LoVo (cell line): ENCODE measurements around the gene KCNJ2.
A peak's percentile ranks its signal among the peaks of the same experiment; 100 is the strongest.

Source experiments
- DNase-seq: peaks from one replicate; pipeline ENCODE4 v3.0.0-alpha.2; 2016; ENCODE audit warnings: low spot score

Gene KCNJ2

DNA sequence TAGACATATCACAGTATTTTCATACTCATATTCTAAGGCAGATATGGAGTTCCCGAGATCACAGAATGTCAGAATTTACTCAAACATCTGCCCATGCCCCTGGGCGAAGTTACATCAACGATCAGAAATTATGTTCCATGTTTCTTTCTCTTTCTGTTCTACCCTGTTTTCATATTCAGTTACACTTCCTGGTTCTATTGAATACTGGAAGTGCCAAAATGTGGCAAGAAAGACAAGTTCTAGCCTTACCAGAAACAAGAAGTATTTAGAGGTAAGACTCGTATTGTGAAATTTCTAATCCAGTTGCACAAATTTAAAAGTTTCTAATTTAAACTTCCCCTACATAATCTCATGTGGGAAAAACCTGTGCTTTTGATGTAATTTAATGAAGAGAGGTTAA, 36.1 kb downstream of the KCNJ2 start:
- no peak for DNase-seq

DNA sequence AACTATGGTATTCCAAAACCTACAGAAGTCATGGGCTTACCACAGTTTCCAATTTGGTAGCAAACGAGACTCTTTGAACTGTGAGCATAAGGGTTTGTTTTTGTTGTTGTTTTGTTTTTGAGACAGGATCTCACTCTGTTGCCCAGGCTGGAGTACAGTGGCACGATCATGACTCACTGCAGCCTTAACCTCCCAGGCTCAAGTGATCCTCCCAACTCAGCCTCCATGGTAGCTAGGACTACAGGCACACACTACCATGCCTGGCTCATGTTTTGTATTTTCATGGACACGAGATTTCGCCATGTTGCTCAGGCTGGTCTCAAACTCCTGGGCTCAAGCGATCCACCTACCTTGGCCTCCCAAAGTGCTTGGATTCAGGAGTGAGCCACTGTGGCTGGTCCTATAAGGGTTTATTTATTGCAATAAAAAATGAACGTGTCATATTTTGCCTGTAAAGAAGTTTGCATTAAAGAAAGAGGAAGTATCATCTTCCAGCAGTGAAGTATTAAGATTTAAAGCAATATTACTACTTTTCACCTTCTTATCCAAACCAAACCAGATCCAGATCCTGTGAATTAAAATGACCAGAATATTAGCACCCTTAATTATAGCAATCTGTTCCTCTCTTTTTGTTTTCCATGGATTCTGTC, 37.2 kb downstream of the KCNJ2 start:
- DNase-seq = no peak

DNA sequence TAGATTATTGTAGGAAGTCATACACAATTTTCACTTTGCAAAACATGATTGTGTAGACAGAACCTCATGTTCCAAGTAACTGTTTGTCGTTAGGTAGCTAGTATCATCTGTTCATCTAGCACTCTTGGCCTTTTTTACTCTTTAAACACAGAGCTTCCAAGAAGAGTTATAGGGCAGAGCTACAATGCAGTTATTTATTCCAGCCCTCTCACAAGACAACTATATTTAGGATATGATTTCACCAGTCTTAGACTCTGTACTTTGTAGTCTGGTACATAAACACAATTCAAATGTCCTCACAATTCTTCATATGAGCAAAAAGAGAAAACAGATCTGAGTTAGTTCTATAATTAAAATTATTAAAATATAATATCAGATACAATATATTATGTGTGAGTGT, 37.9 kb downstream of the KCNJ2 start:
- no peak for DNase-seq

DNA sequence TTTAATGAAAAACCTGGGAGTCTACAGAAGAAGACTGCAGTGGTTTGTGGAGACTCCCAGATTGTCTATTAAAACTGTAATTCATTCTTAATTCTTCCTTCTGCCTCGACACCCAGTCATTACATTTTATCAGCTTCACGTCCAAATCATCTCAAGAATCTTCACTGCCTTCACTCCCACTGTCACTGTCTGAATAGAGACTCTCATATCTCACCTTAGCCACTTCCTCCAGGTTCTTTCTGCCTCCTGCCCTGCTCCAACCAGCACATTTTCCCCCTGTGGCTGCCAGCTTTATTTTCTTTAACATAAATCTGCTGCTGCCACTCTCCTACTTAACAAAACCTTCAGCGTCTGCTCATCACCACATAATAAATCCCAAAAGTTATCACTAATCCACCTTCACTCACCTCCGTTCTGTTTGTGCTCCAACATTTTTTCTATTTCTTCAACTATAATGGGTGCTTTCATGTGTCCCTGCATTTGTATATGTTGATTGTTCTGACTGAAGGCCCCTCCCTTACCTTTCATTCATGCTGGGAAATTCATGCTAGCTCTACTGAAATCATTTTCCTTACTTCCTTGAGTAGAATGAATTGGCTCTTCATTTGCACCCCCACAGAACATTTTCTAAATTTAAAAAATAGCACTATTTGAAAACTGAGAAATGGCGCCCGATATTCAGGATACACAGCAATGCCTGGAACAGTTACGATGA, 38.9 kb downstream of the KCNJ2 start:
- no peak for DNase-seq

DNA sequence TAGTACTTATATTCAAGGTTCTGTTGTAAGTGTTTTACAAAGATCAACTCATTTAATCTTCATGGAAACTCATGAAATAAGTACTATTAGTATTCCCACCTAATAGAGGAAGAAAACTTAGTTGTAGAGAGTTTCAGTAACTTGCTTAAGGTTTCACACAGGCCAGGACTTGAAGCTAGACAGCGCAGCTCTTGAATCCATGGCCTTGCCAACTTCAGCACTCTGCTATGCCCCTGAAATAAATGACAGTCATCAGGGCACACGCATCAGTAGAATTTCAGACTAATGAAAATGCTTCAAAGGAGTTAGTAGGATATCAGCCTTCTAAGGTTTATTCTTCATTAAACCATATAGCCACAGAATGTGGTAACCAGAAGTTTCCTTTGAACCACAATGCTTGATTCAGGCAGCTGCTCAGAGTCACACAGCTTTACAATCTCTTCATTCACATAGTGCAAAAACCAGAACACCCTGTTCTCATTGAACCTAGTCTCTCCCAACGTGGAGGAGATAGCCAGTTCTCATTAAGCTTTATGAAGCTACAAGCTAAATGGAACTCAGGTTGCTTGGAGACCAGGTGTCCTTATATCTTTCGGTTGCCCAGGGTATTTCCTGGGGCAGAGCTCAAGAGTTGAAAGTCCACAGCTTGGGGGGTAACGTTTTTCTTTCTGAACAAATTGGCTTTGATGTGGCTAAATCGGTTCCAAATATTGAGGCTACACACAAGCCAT, 39.7 kb downstream of the KCNJ2 start:
- peak; percentile 3 for DNase-seq

DNA sequence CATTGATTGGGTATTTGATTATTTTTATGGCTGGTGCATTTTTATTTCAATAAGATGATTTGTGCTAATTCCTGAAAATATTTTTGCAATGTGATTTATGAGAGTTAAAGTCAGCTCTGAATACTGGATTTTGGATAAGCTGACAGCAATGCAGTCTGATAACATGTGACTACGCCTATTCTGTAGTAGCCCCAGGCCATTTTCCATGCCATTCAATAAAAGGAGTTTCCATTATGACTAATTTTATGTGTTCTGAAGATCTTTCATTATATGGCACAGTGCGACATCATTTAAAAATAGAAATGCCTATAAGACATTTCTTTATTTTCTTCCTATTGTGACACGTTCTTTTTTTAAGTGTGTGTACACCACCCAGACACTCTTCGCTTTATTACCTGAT, 46.3 kb downstream of the KCNJ2 start:
- no peak for DNase-seq

DNA sequence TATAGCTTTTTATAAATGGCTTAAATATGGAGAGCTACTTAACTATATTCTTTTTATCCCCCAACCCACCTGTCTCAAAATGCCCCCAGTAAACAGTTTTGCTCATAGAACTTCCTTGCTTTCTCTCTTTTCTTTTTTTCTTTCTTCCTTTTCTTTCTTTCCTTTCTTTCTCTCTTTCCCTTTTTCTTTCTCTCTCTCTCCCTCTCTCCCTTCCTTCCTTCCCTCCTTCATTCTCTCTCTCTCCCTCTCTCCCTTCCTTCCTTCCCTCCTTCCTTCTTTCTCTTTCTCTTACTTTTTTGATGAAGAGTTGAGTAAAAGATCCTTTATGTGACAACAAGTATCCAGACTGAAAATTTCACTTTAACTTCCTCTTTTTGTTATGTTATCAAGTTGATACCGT, 48.2 kb downstream of the KCNJ2 start:
- no peak for DNase-seq

DNA sequence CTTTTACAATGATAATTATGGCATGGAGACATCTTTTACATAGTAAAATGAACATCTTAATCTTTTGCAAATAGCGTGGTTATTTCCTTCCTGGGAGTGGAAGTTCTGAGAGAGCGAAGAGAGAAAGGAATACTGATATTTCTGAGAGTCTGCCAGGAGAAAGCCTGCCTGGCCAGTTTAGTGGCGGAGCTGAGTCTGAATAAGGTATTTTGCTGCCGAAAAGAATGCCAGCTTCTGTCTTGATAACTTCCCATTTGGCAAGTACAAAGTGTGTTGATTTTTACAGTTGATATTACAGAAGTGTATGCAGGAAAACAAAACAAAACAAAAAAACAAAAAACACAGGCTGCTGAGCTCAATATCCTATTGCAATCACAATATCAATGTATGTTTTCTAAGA, 55.9 kb downstream of the KCNJ2 start:
- DNase-seq = no peak
